ENCODE measurements around the gene SHMT2. TPM values are rescaled to one million over a fixed set of nuclear protein-coding genes. Genes with fewer than 3 reads are reported as not detected.

The SHMT2 gene
- total RNA-seq, 4 donors from 2014 or later: 41.3 to 107 (median 46.4) TPM

DNA sequence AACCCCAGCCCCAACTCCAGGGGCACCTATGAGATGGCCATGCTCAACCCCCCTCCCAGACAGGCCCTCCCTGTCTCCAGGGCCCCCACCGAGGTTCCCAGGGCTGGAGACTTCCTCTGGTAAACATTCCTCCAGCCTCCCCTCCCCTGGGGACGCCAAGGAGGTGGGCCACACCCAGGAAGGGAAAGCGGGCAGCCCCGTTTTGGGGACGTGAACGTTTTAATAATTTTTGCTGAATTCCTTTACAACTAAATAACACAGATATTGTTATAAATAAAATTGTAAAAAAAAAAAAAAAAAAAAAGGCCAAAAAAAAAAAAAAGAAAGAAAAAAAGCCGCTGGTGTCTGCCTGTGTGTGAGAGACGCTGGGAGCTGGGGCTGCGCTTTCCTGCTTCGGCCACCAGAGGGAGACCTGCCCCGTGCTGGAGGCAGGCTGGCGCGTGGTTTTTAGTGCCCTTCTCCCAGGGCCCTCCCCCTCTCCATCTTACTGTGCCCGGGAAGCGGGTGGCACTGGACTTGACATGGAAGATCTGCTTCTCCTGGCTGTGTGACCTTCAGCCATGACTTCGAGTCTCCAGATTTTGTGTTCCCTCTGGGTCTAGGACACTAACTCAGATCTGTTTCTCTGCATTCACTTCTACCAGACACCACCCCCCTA lies 16.3 kb upstream of the SHMT2 start:
- DNase-seq (peak; percentile 72 to 85), ATAC-seq (peak; percentile 75 to 78)
- H3K27me3 ChIP-seq: peaks cover 30 to 35% (median 34%) of the 10 kb centered on the region in 3 donors
- H3K4me3 ChIP-seq: no peak overlapping the region
- no peaks in the 10 kb centered on the region for H3K9me3 ChIP-seq
- H3K36me3 ChIP-seq: no peaks in the 10 kb centered on the region
- H3K27ac ChIP-seq: no peak overlapping the region
- in situ Hi-C loops (cut with MboI; ENCODE audit: low sequenced_read_pairs in 4 of 4): no loop called here
- peaks cover 6 to 23% of the 10 kb centered on the region in 2 donors for H3K4me1 ChIP-seq
- intact Hi-C loops (cut with DNase I; ENCODE audit: low total_unique reads): loop anchor here (2.0 kb wide), 2 partner anchors 64 to 240 kb away; no protein-coding TSS in a partner anchor
- TF ChIP-seq, protein P1, sequence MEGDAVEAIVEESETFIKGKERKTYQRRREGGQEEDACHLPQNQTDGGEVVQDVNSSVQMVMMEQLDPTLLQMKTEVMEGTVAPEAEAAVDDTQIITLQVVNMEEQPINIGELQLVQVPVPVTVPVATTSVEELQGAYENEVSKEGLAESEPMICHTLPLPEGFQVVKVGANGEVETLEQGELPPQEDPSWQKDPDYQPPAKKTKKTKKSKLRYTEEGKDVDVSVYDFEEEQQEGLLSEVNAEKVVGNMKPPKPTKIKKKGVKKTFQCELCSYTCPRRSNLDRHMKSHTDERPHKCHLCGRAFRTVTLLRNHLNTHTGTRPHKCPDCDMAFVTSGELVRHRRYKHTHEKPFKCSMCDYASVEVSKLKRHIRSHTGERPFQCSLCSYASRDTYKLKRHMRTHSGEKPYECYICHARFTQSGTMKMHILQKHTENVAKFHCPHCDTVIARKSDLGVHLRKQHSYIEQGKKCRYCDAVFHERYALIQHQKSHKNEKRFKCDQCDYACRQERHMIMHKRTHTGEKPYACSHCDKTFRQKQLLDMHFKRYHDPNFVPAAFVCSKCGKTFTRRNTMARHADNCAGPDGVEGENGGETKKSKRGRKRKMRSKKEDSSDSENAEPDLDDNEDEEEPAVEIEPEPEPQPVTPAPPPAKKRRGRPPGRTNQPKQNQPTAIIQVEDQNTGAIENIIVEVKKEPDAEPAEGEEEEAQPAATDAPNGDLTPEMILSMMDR (IDR thresholded peaks at IDR 0.05 in 4 of 5, conservative IDR thresholded peaks at IDR 0.05 in 1 of 5): peak; percentile 78 to 98 (median 91)
- TF ChIP-seq POLR2A (IDR thresholded peaks at IDR 0.05): no peak

DNA sequence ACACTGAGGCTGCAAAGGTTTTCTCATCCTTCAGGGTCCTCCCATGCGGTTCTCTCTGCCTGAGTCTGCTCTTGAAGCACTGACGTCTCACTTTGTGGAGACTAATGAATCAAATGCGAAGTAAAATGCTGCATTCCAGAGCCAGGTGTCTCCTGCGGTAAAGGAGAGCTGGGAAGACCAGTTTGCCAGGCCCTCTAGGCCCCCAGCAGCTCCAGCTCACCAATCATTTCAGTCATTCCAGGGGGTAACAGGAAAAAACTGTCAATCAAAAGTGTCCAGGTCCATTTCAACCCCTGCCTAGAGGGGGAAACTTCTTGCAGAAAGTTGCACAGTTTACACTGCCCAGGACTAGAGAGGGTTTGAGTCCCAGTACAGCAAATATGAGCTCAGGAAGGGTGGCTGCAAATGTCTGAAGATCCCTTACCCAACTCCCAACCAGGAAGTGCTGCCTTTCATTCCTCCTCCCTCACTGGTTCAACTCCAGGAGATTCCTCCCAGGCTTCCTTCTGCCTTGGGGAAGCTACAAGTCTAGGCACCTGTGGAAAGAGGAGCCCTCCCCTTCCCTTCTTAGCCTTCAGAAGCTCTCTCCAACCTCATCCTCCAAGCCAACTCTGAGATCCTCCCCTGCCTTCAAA lies 15.6 kb upstream of the SHMT2 start:
- no peak for TF ChIP-seq POLR2A (IDR thresholded peaks at IDR 0.05)
- TF ChIP-seq, protein P1 (IDR thresholded peaks at IDR 0.05 in 4 of 5, conservative IDR thresholded peaks at IDR 0.05 in 1 of 5): no peak
- Histone ChIP-seq H3K4me3 (no peak overlapping the region), H3K27ac (no peak overlapping the region), H3K9me3 (no peaks in the 10 kb centered on the region), H3K4me1 (peaks cover 6 to 23% of the 10 kb centered on the region in 2 donors), H3K36me3 (no peaks in the 10 kb centered on the region), H3K27me3 (peaks cover 37 to 42% (median 38%) of the 10 kb centered on the region in 3 donors)
- intact Hi-C loops (cut with DNase I; ENCODE audit: low total_unique reads) (loop anchor here (1.0 to 2.0 kb wide), 3 partner anchors 25 to 239 kb away; no protein-coding TSS in a partner anchor), in situ Hi-C loops (cut with MboI; ENCODE audit: low sequenced_read_pairs in 4 of 4) (no loop called here)
- no peak for DNase-seq
- peak; percentile 2 to 4 for ATAC-seq

DNA sequence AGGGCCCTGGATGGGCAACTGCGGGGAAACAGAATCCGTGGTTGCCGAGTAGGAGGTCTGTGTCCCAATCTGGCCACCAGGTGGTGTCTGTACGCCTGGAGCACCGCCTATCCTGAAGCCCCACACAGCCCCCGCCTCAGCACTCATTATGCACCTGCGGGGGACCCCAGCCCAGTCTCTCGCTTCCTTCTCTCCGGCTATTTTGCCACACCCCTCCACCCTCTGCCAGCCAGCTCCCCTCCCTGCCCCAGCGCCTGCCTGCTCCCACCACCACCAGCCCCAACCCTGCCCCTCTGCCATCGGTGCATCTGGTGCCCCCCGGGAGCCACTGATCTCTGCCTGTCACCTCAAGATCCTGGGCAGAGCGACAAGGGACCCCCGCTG lies 15.1 kb upstream of the SHMT2 start:
- Histone ChIP-seq H3K4me3 (no peak overlapping the region), H3K9me3 (no peaks in the 10 kb centered on the region), H3K27me3 (peaks cover 42 to 47% (median 43%) of the 10 kb centered on the region in 3 donors), H3K27ac (no peak overlapping the region), H3K4me1 (peaks cover 6 to 23% of the 10 kb centered on the region in 2 donors), H3K36me3 (no peaks in the 10 kb centered on the region)
- intact Hi-C loops (cut with DNase I; ENCODE audit: low total_unique reads): loop anchor here (1.0 kb wide), 1 partner anchor 25 kb away; no protein-coding TSS in a partner anchor
- no peak for TF ChIP-seq POLR2A (IDR thresholded peaks at IDR 0.05)
- TF ChIP-seq, protein P1 (IDR thresholded peaks at IDR 0.05 in 4 of 5, conservative IDR thresholded peaks at IDR 0.05 in 1 of 5): peak; percentile 58 to 80 (median 72)
- ATAC-seq (peak; percentile 51 to 55), DNase-seq (peak in 1 of 2 donors; percentile 24)
- in situ Hi-C loops (cut with MboI; ENCODE audit: low sequenced_read_pairs in 4 of 4): no loop called here

DNA sequence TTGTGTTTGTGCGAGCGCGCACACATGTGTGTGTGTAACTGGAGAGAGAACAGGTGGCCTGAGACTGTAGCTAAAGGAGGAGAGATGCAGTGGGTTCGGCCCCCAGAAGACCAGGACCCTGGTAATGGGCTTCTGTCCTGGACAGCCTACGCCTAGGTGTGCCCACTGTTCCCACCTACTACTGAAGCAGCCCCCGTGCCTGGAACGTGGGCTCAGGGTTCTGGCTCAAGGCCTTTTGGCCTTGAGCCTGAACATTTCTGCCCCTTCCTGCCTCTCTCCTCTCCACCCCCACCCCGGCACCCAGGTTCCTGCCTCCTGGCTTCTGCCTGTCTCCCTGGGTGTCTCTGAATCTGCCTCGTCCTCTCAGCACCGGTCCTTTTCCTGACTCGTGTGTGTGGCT lies 14.4 kb upstream of the SHMT2 start:
- no peak for DNase-seq
- Histone ChIP-seq H3K4me3 (no peak overlapping the region), H3K4me1 (peaks cover 6 to 23% of the 10 kb centered on the region in 2 donors), H3K27ac (no peak overlapping the region), H3K9me3 (no peaks in the 10 kb centered on the region), H3K27me3 (peaks cover 46 to 54% (median 49%) of the 10 kb centered on the region in 3 donors), H3K36me3 (no peaks in the 10 kb centered on the region)
- TF ChIP-seq POLR2A (IDR thresholded peaks at IDR 0.05): no peak
- TF ChIP-seq, protein P1 (IDR thresholded peaks at IDR 0.05 in 4 of 5, conservative IDR thresholded peaks at IDR 0.05 in 1 of 5): no peak
- intact Hi-C loops (cut with DNase I; ENCODE audit: low total_unique reads): no loop called here
- in situ Hi-C loops (cut with MboI; ENCODE audit: low sequenced_read_pairs in 4 of 4): no loop called here
- no peak for ATAC-seq

All from gastrocnemius medialis (tissue), 4 donors.